Fibroblast of villous mesenchyme (primary cell): ENCODE results near the gene RAD51B. TPM values are rescaled to one million over a fixed set of nuclear protein-coding genes. Genes with fewer than 3 reads are reported as not detected.

Source experiments
- DNase-seq: peaks from one replicate; pipeline ENCODE4 v3.0.0-alpha.2; 2010; ENCODE audit warnings: low read depth
- H3K4me3 ChIP-seq: 2 replicates; pipeline ENCODE4 v1.5.1; 2011; ENCODE audit warnings: low read depth, mild to moderate bottlenecking, low read length
- total RNA-seq: library from RNA; depleted of rRNA; stranded (reverse); fragments of >200 nt; gene quantifications from 2 replicates; pipeline ENCODE4 v1.2.3, GENCODE V29; 2012
- TF ChIP-seq, protein P1 (sequence below): IDR thresholded peaks from 2 replicates; pipeline ENCODE4 v1.5.1; 2012; ENCODE audit warnings: low read depth, mild to moderate bottlenecking, low read length; ENCODE audit not compliant: insufficient read depth

RAD51B gene
- total RNA-seq, 1 donor = 22.0 TPM

DNA sequence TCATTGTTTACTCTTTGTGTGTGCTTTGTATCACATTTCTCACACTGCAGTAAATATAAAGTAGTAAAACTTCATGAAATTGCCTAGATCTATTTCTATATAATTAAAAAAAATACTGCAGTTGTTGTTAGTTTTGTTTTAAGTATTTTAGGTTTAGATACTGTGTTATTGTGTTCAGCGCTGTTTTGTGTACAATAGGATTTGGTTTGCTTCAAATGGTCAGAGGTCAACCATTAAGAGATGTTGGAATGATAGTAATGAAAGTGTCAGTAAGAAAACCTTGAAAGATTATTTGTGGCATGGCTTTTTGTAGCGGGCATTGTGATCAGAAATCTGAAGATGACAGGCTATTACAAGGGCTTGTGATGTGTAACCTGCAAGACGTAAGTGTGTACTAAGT is 67.9 kb downstream of the RAD51B start:
- no peak overlapping the region for H3K4me3 ChIP-seq
- DNase-seq = no peak
- TF ChIP-seq, protein P1, sequence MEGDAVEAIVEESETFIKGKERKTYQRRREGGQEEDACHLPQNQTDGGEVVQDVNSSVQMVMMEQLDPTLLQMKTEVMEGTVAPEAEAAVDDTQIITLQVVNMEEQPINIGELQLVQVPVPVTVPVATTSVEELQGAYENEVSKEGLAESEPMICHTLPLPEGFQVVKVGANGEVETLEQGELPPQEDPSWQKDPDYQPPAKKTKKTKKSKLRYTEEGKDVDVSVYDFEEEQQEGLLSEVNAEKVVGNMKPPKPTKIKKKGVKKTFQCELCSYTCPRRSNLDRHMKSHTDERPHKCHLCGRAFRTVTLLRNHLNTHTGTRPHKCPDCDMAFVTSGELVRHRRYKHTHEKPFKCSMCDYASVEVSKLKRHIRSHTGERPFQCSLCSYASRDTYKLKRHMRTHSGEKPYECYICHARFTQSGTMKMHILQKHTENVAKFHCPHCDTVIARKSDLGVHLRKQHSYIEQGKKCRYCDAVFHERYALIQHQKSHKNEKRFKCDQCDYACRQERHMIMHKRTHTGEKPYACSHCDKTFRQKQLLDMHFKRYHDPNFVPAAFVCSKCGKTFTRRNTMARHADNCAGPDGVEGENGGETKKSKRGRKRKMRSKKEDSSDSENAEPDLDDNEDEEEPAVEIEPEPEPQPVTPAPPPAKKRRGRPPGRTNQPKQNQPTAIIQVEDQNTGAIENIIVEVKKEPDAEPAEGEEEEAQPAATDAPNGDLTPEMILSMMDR = no peak

DNA sequence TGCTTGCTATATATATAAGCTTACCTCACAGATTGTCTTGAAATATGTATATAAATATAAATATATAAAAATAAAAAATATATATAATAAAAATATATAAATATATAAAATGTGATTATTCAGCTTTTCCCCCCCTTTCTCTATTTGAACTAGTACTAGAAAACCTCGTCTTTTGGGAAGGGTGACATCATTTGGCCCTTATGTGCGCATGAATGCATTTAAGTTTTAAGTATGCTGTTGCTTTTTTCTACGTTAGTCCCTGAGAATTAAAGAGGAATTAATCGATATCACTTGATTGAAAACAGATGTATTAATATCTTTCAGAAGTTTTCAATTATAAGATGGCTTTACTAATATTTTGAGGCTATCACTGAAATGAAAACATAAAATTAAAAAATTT is 69.9 kb downstream of the RAD51B start:
- DNase-seq = no peak

DNA sequence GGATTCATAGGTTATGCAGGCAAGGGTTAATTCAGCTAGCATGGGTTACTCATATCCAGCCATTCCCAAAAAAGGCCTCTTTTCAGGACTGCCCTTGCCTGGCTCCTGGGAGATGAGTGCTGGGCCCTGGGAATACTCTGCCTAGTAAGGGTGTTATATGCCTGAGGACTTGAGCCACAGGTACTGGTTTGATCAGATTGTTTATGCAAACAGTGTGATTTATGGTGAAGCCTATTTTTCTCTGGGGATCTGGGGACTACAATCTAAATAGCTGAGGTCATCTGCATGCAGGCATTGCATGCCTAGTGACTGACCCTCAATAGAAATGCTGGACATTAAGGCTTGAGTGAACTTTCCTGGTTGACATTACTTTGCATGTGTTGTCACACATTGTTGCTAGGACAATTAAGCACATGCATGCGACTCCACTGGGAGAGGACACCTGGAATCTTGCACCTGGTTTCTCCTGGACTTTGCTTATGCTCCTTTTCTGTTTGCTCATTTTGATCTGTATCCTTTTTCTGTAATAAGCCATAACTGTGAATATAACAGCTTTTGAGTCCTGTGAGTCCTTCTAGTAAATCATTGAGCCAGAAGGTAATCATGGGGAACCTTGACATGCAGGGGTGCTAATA is 73.0 kb downstream of the RAD51B start:
- TF ChIP-seq, protein P1 = no peak

More for the DNA sequence above, 69.9 kb downstream of the RAD51B start:
- H3K4me3 ChIP-seq = no peak overlapping the region
- TF ChIP-seq, protein P1 = no peak

DNA sequence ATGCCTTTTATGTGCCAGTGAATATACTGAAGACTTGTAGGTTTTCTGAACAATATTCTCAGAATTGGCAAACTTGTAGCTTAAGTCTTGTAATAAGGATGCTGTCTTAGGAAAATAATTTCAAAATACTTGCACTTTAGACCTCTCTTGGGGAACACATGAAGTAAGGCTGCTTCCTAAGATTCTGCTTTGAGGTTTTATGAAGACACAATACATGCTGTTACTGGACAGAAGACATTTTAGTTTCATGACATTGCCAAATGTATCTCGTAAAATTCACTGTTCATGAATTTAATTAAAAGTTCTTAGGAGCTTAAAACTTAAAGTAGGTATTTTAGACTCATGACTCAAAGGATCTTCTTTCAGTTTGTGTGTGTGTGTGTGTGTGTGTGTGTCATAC is 80.7 kb downstream of the RAD51B start:
- H3K4me3 ChIP-seq = no peak overlapping the region
- TF ChIP-seq, protein P1 = no peak
- DNase-seq = no peak

More for the DNA sequence above, 73.0 kb downstream of the RAD51B start:
- no peak for DNase-seq
- H3K4me3 ChIP-seq = no peak overlapping the region

DNA sequence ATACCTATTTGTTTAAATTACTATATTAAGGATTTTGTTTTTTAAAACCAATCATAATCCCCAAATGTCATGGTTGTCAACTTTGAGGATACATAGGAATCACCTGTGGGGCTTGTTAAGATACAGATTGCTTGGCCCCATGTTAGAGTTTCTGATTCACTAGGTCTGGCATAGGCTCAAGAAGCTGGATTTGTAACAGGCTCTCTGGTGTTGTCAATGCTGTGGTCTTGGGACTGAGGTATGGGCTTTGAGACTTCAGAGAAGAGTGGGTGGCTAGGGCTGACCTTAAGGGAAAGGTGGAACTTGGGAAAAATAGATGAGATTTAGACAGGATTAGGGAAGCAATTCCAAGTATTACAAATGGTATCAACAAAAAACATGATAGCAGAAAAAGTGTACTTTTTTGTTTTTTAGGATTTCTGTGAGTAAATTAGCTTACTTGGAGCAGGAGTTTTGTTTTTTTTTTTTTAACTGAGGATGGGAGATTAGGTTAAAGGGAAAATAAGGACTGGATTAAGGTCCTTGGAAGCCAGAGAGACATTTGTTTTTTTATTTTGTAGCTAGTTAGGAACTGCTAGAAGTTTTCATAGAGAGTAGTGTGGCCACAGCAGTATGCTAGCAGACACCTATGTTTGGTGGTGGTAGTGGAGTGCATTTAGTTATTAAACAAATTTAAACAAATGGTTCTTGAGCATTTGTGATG is 88.6 kb downstream of the RAD51B start:
- TF ChIP-seq, protein P1 = no peak
- DNase-seq = no peak
- H3K4me3 ChIP-seq = no peak overlapping the region

DNA sequence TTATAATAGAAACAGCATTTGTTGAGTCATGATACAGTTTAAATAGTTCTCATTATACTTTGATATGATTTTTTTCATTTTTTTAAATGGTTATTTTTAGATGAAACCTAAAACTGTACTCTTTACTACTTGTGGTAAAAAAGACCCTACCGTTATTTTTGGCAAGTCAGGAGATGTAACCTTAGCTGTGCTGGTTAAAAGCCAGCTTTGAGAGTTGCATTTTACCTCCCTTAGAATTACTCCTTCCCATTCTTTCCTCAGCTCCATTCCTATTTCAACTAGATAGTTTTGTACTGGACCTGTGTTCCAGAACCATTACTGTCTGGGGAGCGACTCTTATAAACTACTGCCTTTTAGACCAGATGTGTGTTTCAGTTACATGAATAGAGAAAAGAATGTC is 92.0 kb downstream of the RAD51B start:
- no peak for DNase-seq
- no peak overlapping the region for H3K4me3 ChIP-seq
- TF ChIP-seq, protein P1 = no peak
